DMS114 treated with DMSO at 0.1 percent for 48 hours (cell line): ENCODE results near the gene FTO.

ENCODE experiments used
- DNase-seq: peaks from one replicate; lab custom pipeline; 2025; ENCODE audit not compliant: unreplicated experiment; lab: John Stamatoyannopoulos, UW

FTO gene

DNA sequence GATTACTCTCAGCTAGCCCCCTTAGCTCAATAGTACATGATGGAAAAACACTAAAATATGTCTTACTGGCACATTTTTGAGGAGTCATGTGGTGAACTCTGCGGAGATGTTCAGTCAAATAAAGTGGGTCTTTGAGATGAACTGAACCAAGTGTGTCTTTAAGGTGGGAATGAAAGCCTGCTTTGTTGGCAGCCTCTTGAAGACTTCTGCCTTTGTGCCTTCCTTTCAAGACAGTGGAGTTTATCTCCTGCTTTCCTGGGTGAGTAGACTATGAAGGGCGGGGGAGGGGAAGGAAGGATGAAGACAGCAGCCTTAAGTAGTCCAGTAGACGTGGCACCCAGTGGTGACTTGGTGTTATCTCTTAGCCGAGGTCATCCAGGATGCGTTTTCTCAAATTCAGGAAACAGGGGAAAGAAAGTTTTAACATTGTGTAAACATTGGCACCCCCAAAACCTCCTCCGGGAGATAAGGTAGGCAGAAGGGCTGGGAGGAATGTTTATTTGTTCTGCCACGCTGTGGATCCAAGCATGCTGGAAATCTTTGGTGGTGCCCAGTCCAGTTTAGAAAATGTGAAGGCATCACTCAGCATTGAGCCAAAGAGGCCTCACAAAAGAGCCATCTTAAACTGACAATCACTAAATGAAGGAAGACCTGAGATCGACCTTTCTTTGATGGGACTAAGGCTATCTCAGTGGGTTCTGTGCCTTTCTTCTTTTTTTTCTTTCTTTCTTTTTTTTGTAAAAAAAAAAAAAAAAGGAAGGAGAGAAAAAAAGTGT, 220.6 kb downstream of the FTO start:
- no peak for DNase-seq

DNA sequence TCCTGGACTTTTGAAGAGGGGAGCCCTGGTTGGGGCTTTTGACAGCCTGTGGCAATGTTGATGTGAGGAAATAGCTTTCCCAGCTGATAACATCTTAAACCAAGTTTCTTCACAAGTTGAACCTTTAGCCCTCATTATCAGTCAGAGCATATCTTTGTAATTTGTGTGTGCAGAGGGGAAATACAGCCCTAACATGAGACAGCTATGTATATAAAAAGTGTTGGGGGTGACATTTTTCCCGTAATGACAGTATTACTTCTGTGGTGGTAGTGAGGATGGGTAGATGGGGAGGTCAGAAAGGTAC, 221.1 kb downstream of the FTO start:
- no peak for DNase-seq

GRCh38 chr16:53925526-53925925, 221.6 kb downstream of the FTO start:
- DNase-seq, result no peak

DNA sequence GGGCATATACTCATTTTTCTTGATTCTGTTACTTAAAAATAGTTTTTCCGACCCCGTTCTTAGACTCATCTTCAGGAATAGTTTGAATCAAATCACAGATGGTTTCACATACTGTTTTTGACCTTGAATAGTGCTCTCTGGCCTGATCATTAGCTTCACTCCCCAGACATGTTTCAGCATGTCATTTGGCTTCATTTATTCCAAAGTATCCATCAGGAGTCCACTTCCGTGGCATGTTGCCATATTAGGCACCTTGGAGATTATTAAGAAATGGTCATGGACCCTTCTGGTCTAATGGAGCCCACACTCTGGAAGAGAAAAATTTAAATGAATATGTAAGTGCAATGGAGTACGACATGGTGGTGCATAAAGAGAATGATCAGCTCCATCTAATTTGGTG, 222.3 kb downstream of the FTO start:
- no peak for DNase-seq

- no peak for DNase-seq
Observed at GRCh38 chr16:53932975-53933374, 229.0 kb downstream of the FTO start.

DNA sequence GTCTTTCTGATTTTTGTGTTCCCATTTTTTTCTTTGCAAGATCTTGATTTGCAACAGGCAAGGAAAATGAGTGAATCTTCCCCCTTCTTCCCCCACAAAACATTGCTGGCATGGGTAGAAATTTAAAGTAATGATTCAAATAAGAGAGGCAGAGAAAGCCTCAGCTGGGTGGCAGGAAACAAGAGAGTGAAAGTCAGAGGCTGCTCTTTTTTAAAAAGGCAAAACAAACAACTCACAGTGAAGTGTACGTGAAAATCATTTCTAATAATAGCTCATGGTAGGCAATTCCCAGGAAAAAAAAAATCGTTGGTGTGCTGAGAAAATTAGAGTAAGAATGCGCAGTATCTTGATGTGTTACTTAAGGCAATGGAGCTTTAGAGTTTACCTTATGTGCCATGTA, 229.5 kb downstream of the FTO start:
- no peak for DNase-seq

DNA sequence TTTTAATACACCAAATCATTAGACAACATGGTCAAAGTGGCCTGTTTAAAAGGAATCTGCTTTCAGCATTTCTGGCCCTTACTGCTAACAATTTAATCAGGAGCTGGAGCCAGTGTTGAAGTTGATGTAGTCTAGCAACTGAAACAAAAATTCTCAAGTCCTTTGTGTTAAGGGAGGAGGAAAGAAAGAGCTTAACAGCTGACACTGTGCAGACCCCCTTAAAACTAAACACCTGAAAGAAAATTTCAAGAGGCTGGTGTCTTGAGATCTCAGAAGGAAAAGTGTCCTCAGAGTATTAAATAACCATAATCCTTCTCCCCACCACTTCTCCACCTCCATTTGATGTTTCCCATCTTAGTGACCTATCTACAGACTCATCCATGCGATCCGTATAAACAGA, 232.1 kb downstream of the FTO start:
- no peak for DNase-seq

DNA sequence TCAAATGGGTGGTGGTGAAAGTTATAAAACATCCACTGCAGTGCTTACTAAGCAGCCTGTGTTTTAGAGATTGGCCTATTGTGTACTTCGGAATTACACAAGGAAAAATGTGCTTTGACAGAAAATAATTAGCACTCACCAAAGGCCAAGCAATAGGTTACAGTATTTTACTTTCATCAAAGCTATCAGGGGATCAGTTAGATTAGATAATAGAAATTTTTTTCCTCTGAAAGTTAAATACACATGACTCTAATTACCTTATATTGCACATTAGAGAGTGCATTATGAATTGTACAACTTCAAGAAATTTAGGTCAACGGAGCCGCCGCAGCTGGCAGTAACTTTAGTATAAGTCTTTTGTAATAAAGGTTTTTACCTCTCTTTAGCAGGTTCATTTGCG, 232.6 kb downstream of the FTO start:
- DNase-seq, result no peak

DNA sequence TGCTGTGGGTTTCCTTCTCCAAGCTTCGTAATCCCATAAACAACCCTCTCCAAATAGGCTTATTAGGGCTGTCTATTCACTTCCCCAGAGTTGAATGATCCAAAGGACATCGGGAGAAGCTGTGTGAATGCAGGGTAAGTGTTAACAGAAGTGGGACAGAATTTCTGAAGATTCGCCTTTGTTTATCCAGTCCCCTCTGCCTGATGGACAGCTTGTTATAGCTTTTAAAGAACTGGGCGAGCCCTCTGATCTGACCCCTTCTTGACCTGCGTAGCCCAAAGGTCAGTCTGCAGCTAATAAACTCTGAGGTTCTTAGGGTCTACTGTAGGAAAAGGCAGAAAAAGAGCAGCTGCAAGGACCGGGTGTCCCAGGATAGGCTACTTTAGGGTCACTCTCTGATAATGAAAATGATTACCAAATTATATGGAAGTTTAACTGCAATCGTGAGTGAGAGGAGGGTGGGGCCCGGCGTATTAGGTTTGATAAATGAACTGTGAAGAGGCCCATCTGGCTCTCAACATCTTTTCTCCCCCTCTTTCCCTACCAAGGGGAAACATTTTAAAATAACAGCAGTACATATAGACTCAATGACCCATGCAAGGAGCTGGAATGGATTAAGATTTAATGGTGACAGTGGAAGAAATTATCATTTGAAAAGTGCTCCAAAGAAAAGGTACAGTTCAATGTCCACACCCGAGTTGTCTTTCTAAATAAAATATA, 233.4 kb downstream of the FTO start:
- no peak for DNase-seq

GRCh38 chr16:53944025-53944424, 240.1 kb downstream of the FTO start:
- no peak for DNase-seq

DNA sequence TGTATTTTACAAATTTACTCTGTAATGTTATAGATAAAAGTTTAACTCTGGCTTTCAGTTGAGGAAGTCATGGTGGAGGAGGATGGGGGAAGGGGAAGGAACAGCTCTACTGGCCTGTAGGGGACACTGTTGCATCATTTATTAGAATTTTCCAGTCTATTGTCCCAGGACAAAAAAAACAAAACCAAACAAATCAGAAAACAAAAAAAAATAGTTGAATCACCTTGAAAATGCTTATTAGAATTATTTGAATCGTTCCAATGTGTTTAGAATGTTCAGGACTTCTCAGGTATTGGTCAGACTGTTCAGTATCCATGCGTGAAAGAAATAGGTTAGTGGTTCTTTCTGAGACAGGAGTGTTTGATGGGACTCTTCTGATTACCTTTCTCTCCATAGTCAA, 242.0 kb downstream of the FTO start:
- no peak for DNase-seq

DNA sequence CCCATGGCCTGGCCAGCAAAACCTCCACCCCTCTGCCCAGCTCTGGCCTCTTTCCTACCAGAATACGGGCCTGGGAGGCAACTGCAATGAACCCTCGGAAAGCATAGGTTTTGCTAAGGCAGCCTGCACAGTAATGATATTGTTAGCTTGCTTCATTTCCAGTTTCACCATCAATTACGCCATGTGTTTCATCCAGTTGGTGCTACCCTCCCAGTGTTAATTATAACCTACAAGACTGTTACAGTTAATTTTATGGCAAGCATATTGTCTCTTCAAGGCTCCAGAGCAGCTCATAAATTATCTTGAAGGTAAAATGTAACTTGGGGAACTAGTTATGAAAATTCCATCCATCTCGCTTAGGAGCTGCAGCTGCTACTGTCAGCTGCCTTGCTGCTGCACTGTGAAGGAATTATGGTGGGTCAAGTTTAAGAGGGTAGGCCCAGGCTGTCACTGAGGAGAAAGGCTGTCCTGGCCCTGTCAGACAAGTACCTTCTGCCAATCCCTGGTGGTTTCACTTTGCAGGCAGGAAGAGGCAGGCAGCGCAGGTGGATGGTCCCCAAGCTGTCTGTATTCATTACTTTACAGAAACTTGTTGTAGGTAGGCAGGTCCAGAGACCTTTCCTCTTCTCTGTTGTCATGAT, 242.9 kb downstream of the FTO start:
- no peak for DNase-seq

DNA sequence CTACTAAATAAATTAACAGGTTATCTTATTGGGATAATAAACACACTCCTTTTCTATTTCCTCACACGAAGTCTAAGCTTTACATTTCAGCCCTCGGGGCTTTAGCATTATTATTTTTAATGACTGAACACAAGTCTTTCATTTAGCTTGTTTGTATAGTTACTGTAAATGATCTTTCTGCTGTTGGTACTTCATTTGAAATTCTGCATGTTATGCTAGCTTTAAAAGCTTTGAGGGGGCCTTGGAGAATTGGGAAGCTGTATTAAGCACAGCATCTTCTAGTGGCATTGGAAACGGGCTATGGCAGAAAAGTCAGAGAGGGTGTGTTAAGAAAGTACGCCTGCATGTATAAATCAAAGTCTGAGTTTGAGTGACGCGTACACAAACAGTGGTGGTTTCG, 243.7 kb downstream of the FTO start:
- no peak for DNase-seq

DNA sequence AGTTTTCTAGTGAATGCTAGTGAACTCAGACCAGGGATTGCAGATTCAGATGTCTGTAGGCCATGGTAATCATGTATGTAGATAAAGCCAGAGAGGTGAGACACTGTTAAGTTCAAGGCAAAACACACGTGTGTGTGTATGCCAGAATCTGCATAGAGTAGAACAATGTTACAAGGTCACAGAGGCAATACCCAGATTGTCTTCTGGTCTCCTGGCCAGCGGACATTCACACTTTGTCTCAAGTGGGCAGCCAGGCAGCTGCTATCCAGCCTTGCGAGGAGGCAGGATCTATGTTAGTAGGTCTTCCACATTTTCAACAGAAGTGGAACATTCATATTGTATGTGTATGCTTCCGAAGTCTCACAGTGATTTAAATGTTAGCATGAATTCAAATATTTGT, 244.4 kb downstream of the FTO start:
- no peak for DNase-seq

- no peak for DNase-seq
Observed at GRCh38 chr16:53948734-53949430, 244.9 kb downstream of the FTO start.

GRCh38 chr16:53949715-53950410, 245.9 kb downstream of the FTO start:
- DNase-seq, result no peak

- DNase-seq, result no peak
Observed at GRCh38 chr16:53950677-53951076, 246.7 kb downstream of the FTO start.

GRCh38 chr16:53952215-53953208, 248.6 kb downstream of the FTO start:
- no peak for DNase-seq

- no peak for DNase-seq
Observed at GRCh38 chr16:53953336-53953735, 249.4 kb downstream of the FTO start.
